ENCODE measurements around the gene SUV39H2. TPM values are rescaled to one million over a fixed set of nuclear protein-coding genes. Genes with fewer than 3 reads are reported as not detected.

The SUV39H2 gene
- total RNA-seq, 4 donors from 2014 or later = 7.4 to 41.5 (median 12.2) TPM

DNA sequence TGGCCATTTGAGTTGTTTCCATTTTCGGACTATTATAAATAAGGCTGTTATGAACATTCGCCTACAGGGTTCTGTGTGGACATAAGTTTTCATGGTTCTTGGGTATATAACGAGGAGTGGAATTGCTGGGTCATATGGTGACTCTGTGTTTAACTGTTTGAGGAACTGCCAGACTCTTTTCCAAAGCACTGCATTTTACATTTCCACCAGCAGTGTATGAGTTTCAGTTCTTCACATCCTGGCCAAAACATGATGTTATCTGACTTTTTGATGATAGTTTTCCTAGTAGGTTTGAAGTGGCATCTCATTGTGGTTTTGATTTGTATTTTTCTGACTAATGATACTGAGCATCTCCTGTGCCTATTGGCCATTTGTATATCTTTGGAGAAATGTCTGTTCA is 5.4 kb downstream of the SUV39H2 start:
- intact Hi-C loops (cut with DNase I; ENCODE audit: low total_unique reads) = no loop called here
- Histone ChIP-seq H3K4me3 (no peak overlapping the region), H3K27me3 (no peaks in the 10 kb centered on the region), H3K36me3 (no peaks in the 10 kb centered on the region), H3K9me3 (no peaks in the 10 kb centered on the region), H3K4me1 (no peaks in the 10 kb centered on the region), H3K27ac (no peak overlapping the region)
- DNase-seq = no peak
- no peak for TF ChIP-seq POLR2A (IDR thresholded peaks at IDR 0.05)
- TF ChIP-seq, protein P1, sequence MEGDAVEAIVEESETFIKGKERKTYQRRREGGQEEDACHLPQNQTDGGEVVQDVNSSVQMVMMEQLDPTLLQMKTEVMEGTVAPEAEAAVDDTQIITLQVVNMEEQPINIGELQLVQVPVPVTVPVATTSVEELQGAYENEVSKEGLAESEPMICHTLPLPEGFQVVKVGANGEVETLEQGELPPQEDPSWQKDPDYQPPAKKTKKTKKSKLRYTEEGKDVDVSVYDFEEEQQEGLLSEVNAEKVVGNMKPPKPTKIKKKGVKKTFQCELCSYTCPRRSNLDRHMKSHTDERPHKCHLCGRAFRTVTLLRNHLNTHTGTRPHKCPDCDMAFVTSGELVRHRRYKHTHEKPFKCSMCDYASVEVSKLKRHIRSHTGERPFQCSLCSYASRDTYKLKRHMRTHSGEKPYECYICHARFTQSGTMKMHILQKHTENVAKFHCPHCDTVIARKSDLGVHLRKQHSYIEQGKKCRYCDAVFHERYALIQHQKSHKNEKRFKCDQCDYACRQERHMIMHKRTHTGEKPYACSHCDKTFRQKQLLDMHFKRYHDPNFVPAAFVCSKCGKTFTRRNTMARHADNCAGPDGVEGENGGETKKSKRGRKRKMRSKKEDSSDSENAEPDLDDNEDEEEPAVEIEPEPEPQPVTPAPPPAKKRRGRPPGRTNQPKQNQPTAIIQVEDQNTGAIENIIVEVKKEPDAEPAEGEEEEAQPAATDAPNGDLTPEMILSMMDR (IDR thresholded peaks at IDR 0.05) = no peak

DNA sequence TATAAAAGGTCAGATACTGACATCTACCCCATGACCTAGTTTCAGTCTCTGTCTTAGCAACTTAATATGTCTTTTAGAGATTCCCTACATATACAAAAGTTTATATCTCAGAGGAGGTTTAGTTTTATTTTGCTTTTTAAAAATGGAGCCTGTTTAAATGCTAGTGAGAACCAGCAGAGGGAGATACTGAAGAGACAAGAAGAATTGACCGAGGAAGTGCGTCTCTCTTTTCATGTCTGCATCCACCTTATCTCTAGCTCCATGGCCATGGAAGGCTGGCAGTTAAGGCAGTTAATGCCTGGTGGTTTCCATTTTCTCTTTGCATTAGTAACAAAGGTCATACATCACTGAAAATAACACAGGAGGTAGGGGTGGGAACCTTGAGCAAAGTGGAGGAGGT is 10.7 kb downstream of the SUV39H2 start:
- intact Hi-C loops (cut with DNase I; ENCODE audit: low total_unique reads) = no loop called here
- H3K36me3 ChIP-seq = no peaks in the 10 kb centered on the region
- H3K27ac ChIP-seq = no peak overlapping the region
- H3K4me1 ChIP-seq = no peaks in the 10 kb centered on the region
- H3K27me3 ChIP-seq = no peaks in the 10 kb centered on the region
- no peak for DNase-seq
- TF ChIP-seq, protein P1 (IDR thresholded peaks at IDR 0.05) = no peak
- no peak for TF ChIP-seq POLR2A (IDR thresholded peaks at IDR 0.05)
- no peaks in the 10 kb centered on the region for H3K9me3 ChIP-seq
- no peak overlapping the region for H3K4me3 ChIP-seq

DNA sequence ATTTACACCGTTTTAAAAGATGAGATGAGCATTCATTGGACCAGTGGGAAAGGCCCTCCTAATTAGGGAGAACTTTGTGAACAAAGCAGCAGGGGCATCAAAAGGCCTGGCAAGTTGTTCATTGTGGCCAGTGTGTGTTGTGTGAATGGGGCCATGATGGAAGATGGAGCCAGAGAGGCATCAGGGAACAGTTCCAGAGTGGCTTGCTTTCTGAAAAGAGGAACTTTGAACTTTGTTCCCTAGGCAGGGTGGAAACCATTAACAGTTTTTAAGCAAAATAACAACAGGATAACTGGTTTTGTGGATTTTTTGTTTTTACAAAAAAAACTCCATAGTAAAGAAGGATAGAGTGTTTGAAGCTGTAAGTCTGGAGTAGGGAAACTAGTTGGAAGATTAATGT is 12.5 kb downstream of the SUV39H2 start:
- Histone ChIP-seq H3K27me3 (no peaks in the 10 kb centered on the region), H3K4me1 (no peaks in the 10 kb centered on the region), H3K36me3 (no peaks in the 10 kb centered on the region), H3K27ac (no peak overlapping the region), H3K9me3 (no peaks in the 10 kb centered on the region), H3K4me3 (no peak overlapping the region)
- DNase-seq = no peak
- intact Hi-C loops (cut with DNase I; ENCODE audit: low total_unique reads) = no loop called here
- no peak for TF ChIP-seq POLR2A (IDR thresholded peaks at IDR 0.05)
- TF ChIP-seq, protein P1 (IDR thresholded peaks at IDR 0.05) = no peak

DNA sequence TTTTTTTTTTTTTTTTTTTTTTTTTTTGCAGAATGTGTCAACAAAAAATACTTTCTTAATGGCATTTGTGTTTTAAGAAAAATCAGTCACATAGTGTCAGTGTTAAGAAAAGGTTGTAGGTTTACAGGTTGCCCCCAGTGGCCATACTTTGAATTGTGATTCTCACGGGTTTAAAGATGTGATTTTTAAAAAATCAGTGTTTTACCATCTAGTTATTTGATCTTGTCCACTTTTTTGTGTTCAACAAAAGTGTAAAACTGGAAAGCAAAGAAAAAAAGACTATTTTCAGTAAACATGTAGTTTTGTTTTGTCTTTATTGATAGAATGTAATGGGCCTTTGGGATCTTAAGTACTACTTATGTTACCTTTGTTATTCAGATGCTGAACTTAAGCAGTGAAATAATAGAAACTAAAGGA is 25.7 kb downstream of the SUV39H2 start:
- TF ChIP-seq, protein P1 (IDR thresholded peaks at IDR 0.05) = peak; percentile 8 to 39 (median 32)
- no peak for TF ChIP-seq POLR2A (IDR thresholded peaks at IDR 0.05)
- no peak for DNase-seq
- Histone ChIP-seq H3K27me3 (no peaks in the 10 kb centered on the region), H3K36me3 (no peaks in the 10 kb centered on the region), H3K27ac (no peak overlapping the region), H3K4me1 (no peaks in the 10 kb centered on the region), H3K4me3 (no peak overlapping the region), H3K9me3 (no peaks in the 10 kb centered on the region)
- intact Hi-C loops (cut with DNase I; ENCODE audit: low total_unique reads) = no loop called here

DNA sequence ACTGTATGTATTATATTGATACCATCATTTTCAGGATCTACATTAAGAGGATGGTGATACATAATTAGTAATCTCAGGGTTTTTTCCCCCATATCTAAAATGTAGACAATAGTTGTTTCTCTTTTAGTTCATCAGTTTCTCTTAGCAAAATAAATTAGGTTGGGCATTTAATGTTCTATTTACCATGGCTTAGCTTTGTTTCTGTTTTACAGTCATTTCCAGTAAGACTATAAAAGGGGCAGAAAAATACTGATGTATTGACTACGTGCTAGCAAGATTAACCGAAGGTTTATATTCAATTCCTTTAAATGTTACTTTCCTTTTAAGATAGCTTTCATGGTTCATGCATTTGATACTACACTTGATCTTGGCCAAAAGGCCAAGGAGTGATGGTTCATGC is 26.2 kb downstream of the SUV39H2 start:
- Histone ChIP-seq H3K4me1 (no peaks in the 10 kb centered on the region), H3K27me3 (no peaks in the 10 kb centered on the region), H3K27ac (no peak overlapping the region), H3K36me3 (no peaks in the 10 kb centered on the region), H3K9me3 (no peaks in the 10 kb centered on the region), H3K4me3 (no peak overlapping the region)
- no peak for DNase-seq
- intact Hi-C loops (cut with DNase I; ENCODE audit: low total_unique reads) = no loop called here
- TF ChIP-seq POLR2A (IDR thresholded peaks at IDR 0.05) = no peak
- TF ChIP-seq, protein P1 (IDR thresholded peaks at IDR 0.05) = no peak

Measured in uterus (tissue), 4 donors.